Measurements from ENCODE around the gene CWC15.

CWC15 gene

GRCh38 chr11:94912806-94913205, 60.5 kb downstream of the CWC15 start:
- no peak for DNase-seq
